Left lung (tissue), 10 donors: ENCODE results near the gene CACNA1C. TPM values are rescaled to one million over a fixed set of nuclear protein-coding genes. Genes with fewer than 3 reads are reported as not detected.

Experiments used
- ATAC-seq: fragments of 200-7000 bp; cut with Tn5 transposase; one replicate; pipeline ENCODE4 v1.9.1; 2020; ENCODE audit warnings: moderate library complexity
- DNase-seq, 4 donors: peaks; one replicate each; pipeline ENCODE4 v3.0.0-alpha.2; 2013 to 2020
- H3K27ac ChIP-seq, 2 donors: fragments of 200-600 bp; sonication (generic) in 1 of 2; one replicate each; pipeline versions ENCODE4 v1.5.0 to v1.8.0; 2020 to 2021
- H3K27me3 ChIP-seq, 2 donors: fragments of 200-600 bp; sonication (generic) in 1 of 2; one replicate each; pipeline versions ENCODE4 v1.5.0 to v1.8.0; 2020 to 2021
- H3K36me3 ChIP-seq, 2 donors: fragments of 200-600 bp; sonication (generic) in 1 of 2; one replicate each; pipeline versions ENCODE4 v1.5.0 to v1.8.0; 2020 to 2021
- H3K4me1 ChIP-seq, 2 donors: fragments of 200-600 bp; one replicate each; pipeline ENCODE4 v1.8.0; 2021
- H3K4me3 ChIP-seq, 2 donors: fragments of 200-600 bp; sonication (generic) in 1 of 2; one replicate each; pipeline versions ENCODE4 v1.5.0 to v1.8.0; 2020 to 2021; ENCODE audit warnings: mild to moderate bottlenecking in 1 of 2
- H3K9me3 ChIP-seq, 2 donors: fragments of 200-600 bp; sonication (generic) in 1 of 2; one replicate each; pipeline versions ENCODE4 v1.5.0 to v1.8.0; 2020 to 2021
- CTCF ChIP-seq, 2 donors: fragments of 200-600 bp; sonication (generic) in 1 of 2; IDR thresholded peaks; one replicate each; pipeline versions ENCODE4 v1.5.0 to v1.8.0; 2021; ENCODE audit warnings: antibody characterized with exemption in 2 of 2
- intact Hi-C, 2 donors: fragments of 100-400 bp; cut with DNase I; formaldehyde crosslinking; loops; one replicate each; pipeline versions ENCODE4 v1.11.2 to v1.14.2; 2022
- polyA plus RNA-seq, 6 donors: library from polyadenylated mRNA; unstranded; fragments of 120-200 nt; gene quantifications; one replicate each; pipeline ENCODE4 v1.2.1, GENCODE V29; 2013; ENCODE audit not compliant: insufficient read length in 6 of 6
- total RNA-seq, 2 donors: library from RNA; stranded (reverse); fragmentation: NEBNext Ultra II Directional; extraction: Animal tissue kit (Norgen Biotek cat#: 25700); gene quantifications; one replicate each; pipeline ENCODE4 v1.2.1, GENCODE V29; 2021
- donor health status: DM: no; HTN: yes; CAD: no.
- donor health status: DM: no; HTN: no; CAD: no.

CACNA1C gene
- total and polyA plus RNA-seq, 8 donors = 11.9 to 21.9 (median 14.2) TPM

GRCh38 chr12:2679068-2679815 lies 626.5 kb downstream of the CACNA1C start:
- Histone ChIP-seq H3K27me3 (peaks cover 0 to 7% of the 10 kb centered on the region in 2 donors), H3K27ac (no peak overlapping the region), H3K36me3 (no peaks in the 10 kb centered on the region), H3K4me1 (no peaks in the 10 kb centered on the region), H3K9me3 (no peaks in the 10 kb centered on the region), H3K4me3 (no peak overlapping the region)
- DNase-seq = no peak
- no peak for TF ChIP-seq CTCF (IDR thresholded peaks at IDR 0.05)
- intact Hi-C loops = no loop called here
- no peak for ATAC-seq

GRCh38 chr12:2679816-2680675 lies 627.3 kb downstream of the CACNA1C start:
- TF ChIP-seq CTCF (IDR thresholded peaks at IDR 0.05) = no peak
- H3K27ac ChIP-seq = no peak overlapping the region
- peaks cover 0 to 7% of the 10 kb centered on the region in 2 donors for H3K27me3 ChIP-seq
- no peak overlapping the region for H3K4me3 ChIP-seq
- no peaks in the 10 kb centered on the region for H3K4me1 ChIP-seq
- H3K36me3 ChIP-seq = no peaks in the 10 kb centered on the region
- DNase-seq (no peak), ATAC-seq (no peak)
- intact Hi-C loops = no loop called here
- no peaks in the 10 kb centered on the region for H3K9me3 ChIP-seq

- ATAC-seq (no peak), DNase-seq (no peak)
- no peaks in the 10 kb centered on the region for H3K4me1 ChIP-seq
- H3K27me3 ChIP-seq = peaks cover 0 to 7% of the 10 kb centered on the region in 2 donors
- no peak overlapping the region for H3K27ac ChIP-seq
- intact Hi-C loops = no loop called here
- H3K9me3 ChIP-seq = no peaks in the 10 kb centered on the region
- no peak for TF ChIP-seq CTCF (IDR thresholded peaks at IDR 0.05)
- H3K36me3 ChIP-seq = no peaks in the 10 kb centered on the region
- H3K4me3 ChIP-seq = no peak overlapping the region
Measured at GRCh38 chr12:2680676-2681039, 627.9 kb downstream of the CACNA1C start.

GRCh38 chr12:2681450-2682205 lies 628.8 kb downstream of the CACNA1C start:
- intact Hi-C loops = no loop called here
- Histone ChIP-seq H3K4me3 (no peak overlapping the region), H3K36me3 (no peaks in the 10 kb centered on the region), H3K9me3 (no peaks in the 10 kb centered on the region), H3K27me3 (peaks cover 0 to 7% of the 10 kb centered on the region in 2 donors), H3K4me1 (no peaks in the 10 kb centered on the region), H3K27ac (no peak overlapping the region)
- no peak for ATAC-seq
- no peak for DNase-seq
- TF ChIP-seq CTCF (IDR thresholded peaks at IDR 0.05) = no peak
